CD4-positive, alpha-beta T cell treated with Interleukin-15 for 4 hours (primary cell): ENCODE measurements around the gene HAPLN2.

Experiments
- DNase-seq: peaks from one replicate; pipeline ENCODE4 v3.0.0-alpha.2; 2020; ENCODE audit warnings: low spot score

The HAPLN2 gene

GRCh38 chr1:156645056-156645455 lies 25.8 kb downstream of the HAPLN2 start:
- DNase-seq, result no peak

GRCh38 chr1:156645666-156646065 lies 26.5 kb downstream of the HAPLN2 start:
- DNase-seq, result no peak

DNA sequence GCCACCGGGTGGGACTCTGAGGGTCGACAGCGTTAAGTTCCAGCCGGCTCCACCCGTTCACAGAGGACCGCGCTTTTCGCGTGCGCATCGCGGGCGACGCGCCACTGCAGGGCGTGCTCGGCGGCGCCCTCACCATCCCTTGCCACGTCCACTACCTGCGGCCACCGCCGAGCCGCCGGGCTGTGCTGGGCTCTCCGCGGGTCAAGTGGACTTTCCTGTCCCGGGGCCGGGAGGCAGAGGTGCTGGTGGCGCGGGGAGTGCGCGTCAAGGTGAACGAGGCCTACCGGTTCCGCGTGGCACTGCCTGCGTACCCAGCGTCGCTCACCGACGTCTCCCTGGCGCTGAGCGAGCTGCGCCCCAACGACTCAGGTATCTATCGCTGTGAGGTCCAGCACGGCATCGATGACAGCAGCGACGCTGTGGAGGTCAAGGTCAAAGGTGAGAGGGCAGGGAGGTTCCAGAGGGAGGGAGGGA lies 27.6 kb downstream of the HAPLN2 start:
- no peak for DNase-seq

DNA sequence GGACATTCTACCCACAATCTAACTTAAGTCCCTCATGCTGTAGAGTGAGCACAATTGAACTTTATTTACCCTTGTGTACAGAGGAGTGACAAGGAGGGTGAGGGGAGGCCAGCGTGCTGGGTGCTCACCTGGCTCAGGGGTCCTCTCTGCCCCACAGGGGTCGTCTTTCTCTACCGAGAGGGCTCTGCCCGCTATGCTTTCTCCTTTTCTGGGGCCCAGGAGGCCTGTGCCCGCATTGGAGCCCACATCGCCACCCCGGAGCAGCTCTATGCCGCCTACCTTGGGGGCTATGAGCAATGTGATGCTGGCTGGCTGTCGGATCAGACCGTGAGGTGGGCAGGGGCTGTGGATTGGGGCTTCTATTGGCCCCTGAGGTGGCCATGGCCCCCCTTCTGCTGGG lies 28.1 kb downstream of the HAPLN2 start:
- DNase-seq, result no peak

DNA sequence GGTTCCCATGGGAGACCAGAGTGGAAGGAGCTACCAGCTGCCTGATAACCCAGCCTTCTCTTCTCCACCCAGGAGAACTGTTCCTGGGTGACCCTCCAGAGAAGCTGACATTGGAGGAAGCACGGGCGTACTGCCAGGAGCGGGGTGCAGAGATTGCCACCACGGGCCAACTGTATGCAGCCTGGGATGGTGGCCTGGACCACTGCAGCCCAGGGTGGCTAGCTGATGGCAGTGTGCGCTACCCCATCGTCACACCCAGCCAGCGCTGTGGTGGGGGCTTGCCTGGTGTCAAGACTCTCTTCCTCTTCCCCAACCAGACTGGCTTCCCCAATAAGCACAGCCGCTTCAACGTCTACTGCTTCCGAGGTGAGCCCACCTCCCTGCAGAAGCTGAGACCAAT lies 29.3 kb downstream of the HAPLN2 start:
- no peak for DNase-seq

DNA sequence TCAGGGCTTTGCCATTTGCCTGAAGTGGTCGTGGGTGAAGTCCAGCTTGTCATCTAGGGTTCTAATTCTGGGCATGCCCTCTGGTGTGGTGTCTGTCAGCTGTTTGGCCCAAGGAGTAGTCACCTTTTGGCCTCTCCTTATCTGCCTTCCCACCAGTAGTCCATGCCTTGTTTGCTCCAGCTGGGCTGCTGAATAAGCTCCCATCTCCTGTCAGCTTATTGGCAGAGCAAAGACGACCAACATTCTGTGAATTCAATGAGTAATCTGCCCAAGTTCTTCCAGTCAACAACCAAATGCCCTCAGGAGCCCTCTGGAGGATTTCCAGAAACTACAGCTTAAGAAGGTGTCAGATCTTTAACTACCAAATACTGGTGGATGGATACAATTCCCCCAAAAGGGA lies 29.7 kb downstream of the HAPLN2 start:
- DNase-seq, result no peak

- no peak for DNase-seq
Measured at GRCh38 chr1:156652131-156652991, 33.1 kb downstream of the HAPLN2 start.

- DNase-seq, result no peak
Measured at GRCh38 chr1:156652992-156653355, 33.8 kb downstream of the HAPLN2 start.

GRCh38 chr1:156654700-156655099 lies 35.5 kb downstream of the HAPLN2 start:
- DNase-seq, result no peak

- no peak for DNase-seq
Measured at GRCh38 chr1:156655151-156655903, 36.1 kb downstream of the HAPLN2 start.

GRCh38 chr1:156655904-156656516 lies 36.8 kb downstream of the HAPLN2 start:
- no peak for DNase-seq

DNA sequence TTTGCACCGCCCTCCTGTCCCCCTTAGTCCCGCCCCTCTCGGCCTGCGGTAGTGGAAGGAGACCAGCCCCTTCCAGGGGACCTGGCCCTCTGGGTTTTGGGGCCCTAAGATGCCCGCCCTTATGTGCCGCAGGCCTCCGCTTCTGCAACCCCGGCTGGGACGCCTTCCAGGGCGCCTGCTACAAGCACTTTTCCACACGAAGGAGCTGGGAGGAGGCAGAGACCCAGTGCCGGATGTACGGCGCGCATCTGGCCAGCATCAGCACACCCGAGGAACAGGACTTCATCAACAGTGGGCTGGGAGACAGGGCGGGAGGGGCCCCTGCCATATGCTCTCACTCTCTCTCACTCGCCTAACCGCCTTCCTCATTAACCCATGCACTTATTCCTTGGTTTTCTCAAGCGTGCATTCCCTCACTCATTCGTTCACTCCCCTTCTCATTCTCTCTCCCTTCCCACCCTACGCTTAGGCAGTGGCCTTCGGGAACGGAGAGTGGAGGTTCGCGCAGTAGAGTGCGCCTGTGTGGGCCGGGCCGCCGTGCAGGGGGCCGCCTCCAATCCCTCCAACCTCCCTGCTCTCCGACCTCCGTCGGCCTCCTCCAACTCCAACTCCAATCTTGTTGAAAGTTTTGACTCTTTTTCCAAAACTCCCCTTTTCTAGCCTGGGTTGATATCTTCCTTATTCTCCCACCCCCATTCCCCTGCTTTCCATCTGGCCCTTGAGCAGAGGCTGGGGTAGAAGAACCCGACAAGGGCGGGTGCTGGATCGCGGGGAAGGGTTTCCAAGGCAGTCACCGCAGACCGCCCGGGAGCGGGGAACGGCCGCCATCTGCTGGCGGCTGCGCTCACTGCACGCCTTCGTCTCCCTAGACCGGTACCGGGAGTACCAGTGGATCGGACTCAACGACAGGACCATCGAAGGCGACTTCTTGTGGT lies 37.9 kb downstream of the HAPLN2 start:
- DNase-seq, result peak; percentile 73

DNA sequence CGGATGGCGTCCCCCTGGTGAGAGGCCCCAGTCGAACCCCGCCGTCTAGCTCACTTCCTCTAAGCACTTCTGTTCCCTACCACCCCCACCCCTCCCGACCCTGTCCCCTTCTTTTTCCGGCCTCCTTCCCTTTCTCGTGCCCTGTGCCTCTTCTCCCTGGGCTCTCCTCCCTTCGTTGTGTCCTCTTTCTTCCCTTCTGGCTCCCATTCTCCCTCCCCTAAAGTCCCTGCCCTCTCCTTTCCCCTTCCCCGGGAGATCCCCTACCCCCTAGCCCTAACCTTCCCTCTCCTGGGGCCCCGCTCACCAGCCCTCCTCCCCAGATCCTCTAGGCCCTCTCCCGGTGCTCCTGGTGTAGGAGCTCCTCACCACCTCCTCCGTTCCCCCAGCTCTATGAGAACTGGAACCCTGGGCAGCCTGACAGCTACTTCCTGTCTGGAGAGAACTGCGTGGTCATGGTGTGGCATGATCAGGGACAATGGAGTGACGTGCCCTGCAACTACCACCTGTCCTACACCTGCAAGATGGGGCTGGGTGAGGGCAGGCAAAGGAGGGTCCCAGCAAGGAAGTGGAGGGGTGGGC lies 38.6 kb downstream of the HAPLN2 start:
- DNase-seq, result no peak

- no peak for DNase-seq
Measured at GRCh38 chr1:156658496-156658895, 39.3 kb downstream of the HAPLN2 start.

GRCh38 chr1:156658945-156659574 lies 39.8 kb downstream of the HAPLN2 start:
- DNase-seq, result no peak

GRCh38 chr1:156659661-156659987 lies 40.4 kb downstream of the HAPLN2 start:
- no peak for DNase-seq

GRCh38 chr1:156659988-156660751 lies 41.0 kb downstream of the HAPLN2 start:
- peak; percentile 90 for DNase-seq

GRCh38 chr1:156660752-156661112 lies 41.5 kb downstream of the HAPLN2 start:
- DNase-seq, result no peak

- DNase-seq, result no peak
Measured at GRCh38 chr1:156662005-156662799, 43.0 kb downstream of the HAPLN2 start.

DNA sequence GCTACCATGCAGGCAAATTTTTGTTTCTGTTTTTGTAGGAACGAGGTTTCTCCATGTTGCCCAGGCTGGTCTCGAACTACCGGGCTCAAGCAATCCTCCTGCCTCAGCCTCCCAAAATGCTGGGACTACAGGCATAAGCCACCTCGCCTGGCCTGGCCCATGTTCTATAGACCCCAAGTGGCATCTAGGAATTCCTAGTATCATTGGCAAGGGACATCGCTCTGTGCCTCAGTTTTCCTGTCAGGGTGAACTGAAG lies 43.5 kb downstream of the HAPLN2 start:
- no peak for DNase-seq
